A673 (cell line): ENCODE results near the gene PODXL. TPM values are rescaled to one million over a fixed set of nuclear protein-coding genes. Genes with fewer than 3 reads are reported as not detected.

ENCODE experiments used
- BruUV-seq: library from RNA; stranded (reverse); fragments of 400-500 nt; replicated peaks from 2 replicates; lab custom pipeline; 2021; lab: Mats Ljungman, UMichigan
- CTCF ChIA-PET: fragments of 300-600 bp; sonication (Branson Sonifier 250); formaldehyde crosslinking; loops from one replicate; lab custom pipeline; 2022; ENCODE audit warnings: antibody characterized with exemption; lab: Charles Lee
- POLR2A ChIA-PET: fragments of 300-600 bp; sonication (Branson Sonifier 250); formaldehyde crosslinking; loops from one replicate; lab custom pipeline; 2022; ENCODE audit warnings: antibody characterized with exemption; ENCODE audit not compliant: low non-redundant PET; lab: Charles Lee
- DNase-seq: peaks from one replicate; pipeline ENCODE4 v3.0.0-alpha.2; 2015; ENCODE audit warnings: low spot score
- H3K27ac ChIP-seq: fragments of 200-600 bp; sonication (generic); 2 replicates; pipeline ENCODE4 v1.5.1; 2016; ENCODE audit warnings: mixed run types, low read depth, mild to moderate bottlenecking, mixed read lengths, antibody characterized with exemption, low read length; ENCODE audit not compliant: poor library complexity, severe bottlenecking
- H3K27me3 ChIP-seq: fragments of 200-600 bp; sonication (generic); replicated peaks from 2 replicates; pipeline ENCODE4 v1.6.1; 2017; ENCODE audit warnings: mixed run types, low read depth, mild to moderate bottlenecking, mixed read lengths, antibody characterized with exemption, low read length; ENCODE audit not compliant: insufficient read depth, poor library complexity
- H3K36me3 ChIP-seq: fragments of 200-600 bp; sonication (generic); 2 replicates; pipeline ENCODE4 v1.6.1; 2016; ENCODE audit warnings: mixed run types, mild to moderate bottlenecking, mixed read lengths, antibody characterized with exemption, low read length; ENCODE audit not compliant: insufficient read depth, poor library complexity, severe bottlenecking
- H3K4me1 ChIP-seq: fragments of 200-600 bp; sonication (generic); 2 replicates; pipeline ENCODE4 v1.6.1; 2017; ENCODE audit warnings: mixed run types, mild to moderate bottlenecking, mixed read lengths, antibody characterized with exemption, low read length; ENCODE audit not compliant: insufficient read depth, poor library complexity, severe bottlenecking
- H3K4me3 ChIP-seq: fragments of 200-600 bp; sonication (generic); 2 replicates; pipeline ENCODE4 v1.5.1; 2016; ENCODE audit warnings: low read depth, mixed run types, mild to moderate bottlenecking, mixed read lengths, low read length; ENCODE audit not compliant: poor library complexity, severe bottlenecking
- H3K9me3 ChIP-seq: fragments of 200-600 bp; sonication (generic); 2 replicates; pipeline ENCODE4 v1.6.1; 2016; ENCODE audit warnings: mixed run types, low read depth, mild to moderate bottlenecking, mixed read lengths, antibody characterized with exemption, low read length; ENCODE audit not compliant: poor library complexity, severe bottlenecking
- CTCF ChIP-seq: fragments of 300-800, 200-600 bp; sonication (generic); conservative IDR thresholded peaks from 2 replicates; pipeline ENCODE4 v1.5.1; 2017; ENCODE audit warnings: low read depth, mild to moderate bottlenecking, antibody characterized with exemption, low read length, moderate library complexity, mixed read lengths
- EZH2 ChIP-seq: fragments of 200-600 bp; sonication (generic); IDR thresholded peaks from 2 replicates; pipeline ENCODE4 v1.6.1; 2017; ENCODE audit warnings: borderline replicate concordance, low read depth, mild to moderate bottlenecking, mixed read lengths, antibody characterized with exemption, low read length; ENCODE audit not compliant: poor library complexity, severe bottlenecking
- intact Hi-C: fragments of 100-400 bp; cut with micrococcal nuclease; formaldehyde crosslinking; loops from one replicate; pipeline ENCODE4 v1.10.0; 2022; ENCODE audit not compliant: unreplicated experiment
- total RNA-seq: library from RNA; stranded (reverse); gene quantifications from 2 replicates; pipeline ENCODE4 v1.2.3, GENCODE V29; 2021

Gene PODXL
- total RNA-seq, 1 experiment from 2014 or later: 22.1 TPM

- intact Hi-C loops: no loop called here
Observed at GRCh38 chr7:131546126-131546525, 10.3 kb downstream of the PODXL start.

DNA sequence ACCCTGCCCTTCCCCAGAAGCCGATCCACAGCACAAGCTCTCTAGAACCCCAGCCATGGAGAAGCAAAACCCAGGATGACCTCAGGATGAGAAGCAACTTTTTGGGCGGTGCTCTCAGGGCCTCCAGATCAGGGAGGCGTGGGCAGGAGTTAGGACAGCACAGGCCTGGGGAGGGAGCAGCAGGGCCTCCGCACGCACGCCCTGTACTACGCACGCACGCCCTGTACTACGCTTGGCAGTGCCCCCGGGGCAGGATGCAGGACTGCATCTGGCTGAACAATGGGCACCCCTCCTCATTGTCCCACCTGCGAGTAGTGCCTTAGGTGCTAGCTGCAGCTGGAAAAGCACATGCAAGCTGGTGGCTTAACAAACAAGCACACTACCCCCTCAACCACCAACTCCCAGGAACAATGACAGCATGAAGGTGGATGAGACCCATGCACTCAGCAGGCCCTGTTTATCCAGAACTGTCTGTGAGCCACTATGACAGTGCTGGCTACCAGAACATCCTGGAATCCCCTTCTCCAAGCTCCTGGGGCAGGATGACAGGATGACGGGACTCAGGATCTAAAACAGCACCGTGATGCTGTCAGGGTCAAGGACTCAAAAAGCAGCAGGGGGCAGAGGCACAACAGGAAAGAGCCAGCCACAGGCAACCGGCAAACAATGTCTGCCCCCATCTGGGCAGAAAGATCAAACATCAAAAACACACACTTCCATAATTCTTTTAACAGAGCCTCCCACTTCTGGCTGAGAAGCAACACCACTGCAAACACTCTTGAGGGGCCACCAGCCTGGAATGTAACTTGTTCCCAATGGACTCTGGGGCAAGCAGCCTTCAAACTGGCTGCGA, 11.8 kb downstream of the PODXL start:
- BruUV-seq: no TSS peak
- intact Hi-C loops: no loop called here
- no peak overlapping the region for H3K4me3 ChIP-seq
- peak; percentile 78 for DNase-seq
- TF ChIP-seq CTCF (peak; percentile 36; the same call in 1 of the 2 replicates), EZH2 (no peak)
- H3K27ac ChIP-seq: peak overlapping the region; percentile 1
- no peaks in the 10 kb centered on the region for H3K27me3 ChIP-seq
- POLR2A ChIA-PET: no interaction called here
- CTCF ChIA-PET: no interaction called here
- no peaks in the 10 kb centered on the region for H3K9me3 ChIP-seq
- no peaks in the 10 kb centered on the region for H3K36me3 ChIP-seq
- H3K4me1 ChIP-seq: peaks cover 27% of the 10 kb centered on the region

More at GRCh38 chr7:131546126-131546525, 10.3 kb downstream of the PODXL start:
- Histone ChIP-seq H3K27me3 (no peaks in the 10 kb centered on the region), H3K4me3 (no peak overlapping the region), H3K36me3 (no peaks in the 10 kb centered on the region), H3K4me1 (peaks cover 20% of the 10 kb centered on the region), H3K9me3 (no peaks in the 10 kb centered on the region), H3K27ac (peak overlapping the region; percentile 1)
- TF ChIP-seq EZH2 (no peak), CTCF (no peak)
- BruUV-seq: no TSS peak
- peak; percentile 33 for DNase-seq
- CTCF ChIA-PET: interaction anchor here (0.7 to 1.0 kb wide), 2 partner anchors 8 to 12 kb away, joined by 3 to 4 read pairs; no protein-coding TSS in a partner anchor
- POLR2A ChIA-PET: no interaction called here

DNA sequence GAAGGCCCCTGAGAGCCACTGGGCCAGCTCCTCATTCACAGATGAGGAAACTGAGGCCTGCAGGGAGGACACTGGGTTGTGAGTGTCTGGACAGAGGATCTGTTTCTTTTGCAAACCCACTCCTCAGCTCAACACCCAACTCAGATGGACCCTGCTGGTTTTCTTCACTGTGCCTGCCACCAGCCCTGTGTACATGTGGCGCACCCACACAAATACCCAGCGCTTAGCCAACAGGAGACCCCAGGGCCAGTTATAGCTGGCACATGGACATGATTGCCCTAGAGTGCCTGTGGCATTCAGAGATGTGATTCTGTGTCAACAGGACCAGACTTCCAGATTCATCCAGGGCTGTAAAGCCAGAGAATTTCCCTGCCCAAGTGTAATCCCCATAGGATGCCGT, 12.4 kb downstream of the PODXL start:
- Histone ChIP-seq H3K9me3 (no peaks in the 10 kb centered on the region), H3K36me3 (no peaks in the 10 kb centered on the region), H3K27ac (no peak overlapping the region), H3K27me3 (no peaks in the 10 kb centered on the region), H3K4me3 (no peak overlapping the region), H3K4me1 (peaks cover 34% of the 10 kb centered on the region)
- no peak for DNase-seq
- TF ChIP-seq EZH2 (no peak), CTCF (no peak)
- no TSS peak for BruUV-seq
- ChIA-PET POLR2A (no interaction called here), CTCF (no interaction called here)
- intact Hi-C loops: no loop called here
